ENCODE measurements around the gene PARP12.

Gene PARP12

DNA sequence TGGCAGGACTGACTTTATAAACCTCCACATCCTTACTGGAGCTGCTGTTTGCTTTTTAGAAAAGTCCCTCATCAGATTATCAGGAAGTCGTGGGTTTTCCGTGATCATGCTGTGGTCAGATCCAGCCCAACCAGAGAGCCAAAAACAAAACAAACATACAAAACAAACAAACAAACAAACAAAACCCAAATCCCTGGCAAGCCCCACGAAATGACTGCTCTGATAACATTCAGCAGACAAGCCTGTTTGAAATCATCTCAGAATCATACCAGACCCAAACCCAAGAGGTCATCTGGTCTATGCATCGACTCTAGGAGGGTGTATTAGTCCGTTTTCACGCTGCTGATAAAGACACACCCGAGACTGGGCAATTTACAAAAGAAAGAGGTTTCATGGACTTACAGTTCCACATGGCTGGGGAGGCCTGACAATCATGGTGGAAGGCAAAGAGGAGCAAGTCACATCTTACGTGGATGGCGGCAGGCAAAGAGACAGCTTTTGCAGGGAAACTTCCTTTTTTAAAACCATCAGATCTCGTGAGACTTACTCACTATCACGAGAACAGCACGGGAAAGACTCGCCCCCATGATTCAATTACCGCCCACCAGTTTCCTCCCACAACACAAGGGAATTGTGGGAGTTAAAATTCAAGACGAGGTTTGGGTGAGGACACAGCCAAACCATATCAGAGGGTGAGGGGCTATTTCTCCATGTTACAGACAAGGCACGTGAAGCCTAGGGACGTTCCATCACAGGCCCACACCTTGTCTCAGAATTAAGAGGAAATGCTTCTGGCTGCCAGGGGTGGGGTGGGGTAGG, 85.7 kb downstream of the PARP12 start:
- Histone ChIP-seq H3K4me2 (ENCODE audit: insufficient read depth, low read length) (no peak overlapping the region), H3K4me1 (ENCODE audit: insufficient read depth, low read length) (peaks cover 18% of the 10 kb centered on the region), H3K79me2 (ENCODE audit: insufficient read depth, low read length) (no peaks in the 10 kb centered on the region), H2AFZ (ENCODE audit: low read depth, low read length) (no peak overlapping the region), H3K36me3 (ENCODE audit: insufficient read depth, low read length) (no peaks in the 10 kb centered on the region), H4K20me1 (ENCODE audit: insufficient read depth, low read length) (no peaks in the 10 kb centered on the region), H3K4me3 (ENCODE audit: low read depth in 1 of 2, low read length in 2 of 2) (no peak overlapping the region), H3K27ac (ENCODE audit: low read length) (no peak overlapping the region), H3K9me3 (ENCODE audit: insufficient read depth, low read length, severe bottlenecking) (no peaks in the 10 kb centered on the region), H3K27me3 (ENCODE audit: insufficient read depth, low read length, poor library complexity) (no peaks in the 10 kb centered on the region), H3K9ac (ENCODE audit: low read depth, low read length) (no peak overlapping the region)
- TF ChIP-seq, protein P1, sequence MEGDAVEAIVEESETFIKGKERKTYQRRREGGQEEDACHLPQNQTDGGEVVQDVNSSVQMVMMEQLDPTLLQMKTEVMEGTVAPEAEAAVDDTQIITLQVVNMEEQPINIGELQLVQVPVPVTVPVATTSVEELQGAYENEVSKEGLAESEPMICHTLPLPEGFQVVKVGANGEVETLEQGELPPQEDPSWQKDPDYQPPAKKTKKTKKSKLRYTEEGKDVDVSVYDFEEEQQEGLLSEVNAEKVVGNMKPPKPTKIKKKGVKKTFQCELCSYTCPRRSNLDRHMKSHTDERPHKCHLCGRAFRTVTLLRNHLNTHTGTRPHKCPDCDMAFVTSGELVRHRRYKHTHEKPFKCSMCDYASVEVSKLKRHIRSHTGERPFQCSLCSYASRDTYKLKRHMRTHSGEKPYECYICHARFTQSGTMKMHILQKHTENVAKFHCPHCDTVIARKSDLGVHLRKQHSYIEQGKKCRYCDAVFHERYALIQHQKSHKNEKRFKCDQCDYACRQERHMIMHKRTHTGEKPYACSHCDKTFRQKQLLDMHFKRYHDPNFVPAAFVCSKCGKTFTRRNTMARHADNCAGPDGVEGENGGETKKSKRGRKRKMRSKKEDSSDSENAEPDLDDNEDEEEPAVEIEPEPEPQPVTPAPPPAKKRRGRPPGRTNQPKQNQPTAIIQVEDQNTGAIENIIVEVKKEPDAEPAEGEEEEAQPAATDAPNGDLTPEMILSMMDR (IDR thresholded peaks at IDR 0.05; ENCODE audit: borderline replicate concordance, extremely low read depth, low read length, poor library complexity, severe bottlenecking): no peak
- TF ChIP-seq EZH2 (IDR thresholded peaks at IDR 0.05; ENCODE audit: borderline replicate concordance, low read depth, low read length, severe bottlenecking): no peak
- ATAC-seq (ENCODE audit: insufficient read depth, low read depth): no peak
- no peak for DNase-seq

DNA sequence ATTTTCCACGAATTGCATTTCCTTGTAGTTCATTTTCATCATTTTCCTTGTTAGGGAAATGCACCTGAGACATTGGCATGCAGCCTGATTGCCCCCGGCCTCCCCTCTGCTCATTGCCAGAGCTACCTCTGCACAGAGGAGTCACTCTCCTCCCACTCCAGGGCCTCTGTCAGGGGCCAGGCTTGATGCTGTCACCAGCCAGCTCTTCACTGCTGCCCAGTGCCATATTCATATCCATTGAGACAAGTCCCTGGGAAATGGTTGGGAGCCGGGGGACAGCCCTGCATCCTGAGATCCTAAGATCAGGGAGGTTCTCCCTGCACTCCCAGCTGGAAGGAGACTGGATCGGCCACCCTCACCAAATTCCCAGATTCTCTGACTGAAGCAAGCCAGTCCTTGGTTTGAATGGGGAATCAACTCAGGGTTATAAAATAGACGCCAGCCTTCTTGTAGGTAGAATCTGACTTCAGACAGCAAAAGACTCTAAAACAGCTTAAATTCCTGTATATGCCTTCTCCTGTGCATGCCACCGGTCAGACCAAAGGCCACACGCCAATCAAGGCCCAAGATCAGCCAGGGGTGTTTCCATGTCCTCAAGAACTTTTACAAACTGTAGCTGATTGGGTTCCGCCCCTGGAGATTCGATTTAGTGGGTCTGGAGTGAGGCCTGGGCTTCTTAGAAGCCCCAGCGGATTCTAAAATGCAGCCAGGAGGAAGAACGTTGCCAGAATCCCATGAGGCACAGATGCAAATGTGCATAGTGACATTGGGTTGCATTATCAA, 86.5 kb downstream of the PARP12 start:
- no peak overlapping the region for H3K4me3 ChIP-seq (ENCODE audit: low read depth in 1 of 2, low read length in 2 of 2)
- H3K9ac ChIP-seq (ENCODE audit: low read depth, low read length): no peak overlapping the region
- no peak for ATAC-seq (ENCODE audit: insufficient read depth, low read depth)

DNA sequence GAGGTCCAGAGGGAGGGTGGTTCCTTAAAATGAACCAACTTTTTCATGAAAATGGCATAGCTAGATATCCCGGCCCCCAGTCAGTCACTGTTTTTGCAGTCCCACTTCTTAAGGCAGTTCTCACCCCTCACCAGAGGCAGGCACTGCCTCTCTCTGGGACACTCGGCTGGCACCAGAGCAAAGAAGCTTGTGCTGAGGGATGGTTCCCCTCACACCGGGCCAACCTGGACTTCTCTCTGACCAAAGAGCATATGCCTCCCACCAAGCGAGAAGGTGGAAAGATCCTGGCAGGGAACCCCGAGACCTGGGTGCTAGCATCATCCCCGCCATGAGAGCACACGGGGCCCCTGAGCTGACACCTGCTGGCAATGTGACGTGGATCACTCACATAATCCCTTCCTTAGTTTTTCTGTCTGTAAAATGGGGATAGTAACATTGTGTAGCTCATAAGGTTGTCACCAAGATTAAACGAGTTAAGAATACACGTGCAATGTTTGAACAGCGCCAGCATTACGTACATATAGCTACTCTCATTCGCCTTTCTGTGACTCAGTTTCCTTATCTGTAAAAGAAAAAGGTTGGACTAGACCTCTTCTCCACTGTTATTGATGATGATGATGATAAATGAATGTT, 88.5 kb downstream of the PARP12 start:
- Histone ChIP-seq H3K79me2 (ENCODE audit: insufficient read depth, low read length) (no peaks in the 10 kb centered on the region), H3K4me3 (ENCODE audit: low read depth in 1 of 2, low read length in 2 of 2) (no peak overlapping the region), H3K9ac (ENCODE audit: low read depth, low read length) (no peak overlapping the region), H3K27me3 (ENCODE audit: insufficient read depth, low read length, poor library complexity) (no peaks in the 10 kb centered on the region), H3K36me3 (ENCODE audit: insufficient read depth, low read length) (no peaks in the 10 kb centered on the region), H3K27ac (ENCODE audit: low read length) (no peak overlapping the region), H2AFZ (ENCODE audit: low read depth, low read length) (no peak overlapping the region), H4K20me1 (ENCODE audit: insufficient read depth, low read length) (no peaks in the 10 kb centered on the region), H3K9me3 (ENCODE audit: insufficient read depth, low read length, severe bottlenecking) (no peaks in the 10 kb centered on the region), H3K4me1 (ENCODE audit: insufficient read depth, low read length) (no peaks in the 10 kb centered on the region), H3K4me2 (ENCODE audit: insufficient read depth, low read length) (no peak overlapping the region)
- ATAC-seq (ENCODE audit: insufficient read depth, low read depth) (no peak), DNase-seq (no peak)
- TF ChIP-seq EZH2 (IDR thresholded peaks at IDR 0.05; ENCODE audit: borderline replicate concordance, low read depth, low read length, severe bottlenecking): no peak
- TF ChIP-seq, protein P1 (IDR thresholded peaks at IDR 0.05; ENCODE audit: borderline replicate concordance, extremely low read depth, low read length, poor library complexity, severe bottlenecking): no peak

More for the DNA sequence above, 86.5 kb downstream of the PARP12 start:
- Histone ChIP-seq H3K36me3 (ENCODE audit: insufficient read depth, low read length) (no peaks in the 10 kb centered on the region), H3K79me2 (ENCODE audit: insufficient read depth, low read length) (no peaks in the 10 kb centered on the region), H3K27ac (ENCODE audit: low read length) (no peak overlapping the region), H2AFZ (ENCODE audit: low read depth, low read length) (no peak overlapping the region), H3K4me1 (ENCODE audit: insufficient read depth, low read length) (peaks cover 14% of the 10 kb centered on the region), H3K27me3 (ENCODE audit: insufficient read depth, low read length, poor library complexity) (no peaks in the 10 kb centered on the region), H3K9me3 (ENCODE audit: insufficient read depth, low read length, severe bottlenecking) (no peaks in the 10 kb centered on the region), H3K4me2 (ENCODE audit: insufficient read depth, low read length) (no peak overlapping the region), H4K20me1 (ENCODE audit: insufficient read depth, low read length) (no peaks in the 10 kb centered on the region)
- no peak for DNase-seq
- TF ChIP-seq, protein P1 (IDR thresholded peaks at IDR 0.05; ENCODE audit: borderline replicate concordance, extremely low read depth, low read length, poor library complexity, severe bottlenecking): no peak
- no peak for TF ChIP-seq EZH2 (IDR thresholded peaks at IDR 0.05; ENCODE audit: borderline replicate concordance, low read depth, low read length, severe bottlenecking)
